H9 (cell line): ENCODE results near the gene YIPF1. TPM values are rescaled to one million over a fixed set of nuclear protein-coding genes. Genes with fewer than 3 reads are reported as not detected.
A peak's percentile ranks its signal among the peaks of the same experiment; 100 is the strongest.

ENCODE experiments used
- DNase-seq: peaks from one replicate; pipeline ENCODE4 v3.0.0-alpha.2; 2017
- H2AFZ ChIP-seq: one replicate; pipeline ENCODE4 v1.6.1; 2013; ENCODE audit warnings: mild to moderate bottlenecking, low read length, control low read depth, moderate library complexity
- H2AK5ac ChIP-seq: 2 replicates; pipeline ENCODE4 v1.6.1; 2013; ENCODE audit warnings: low read length, control low read depth, mixed read lengths; ENCODE audit not compliant: insufficient read length
- H2BK120ac ChIP-seq: one replicate; pipeline ENCODE4 v1.6.1; 2013; ENCODE audit warnings: low read depth, mild to moderate bottlenecking, low read length, control low read depth, inconsistent platforms; ENCODE audit not compliant: poor library complexity, severe bottlenecking
- H2BK12ac ChIP-seq: 2 replicates; pipeline ENCODE4 v1.6.1; 2013; ENCODE audit warnings: low read length, control low read depth, mixed read lengths, low read depth; ENCODE audit not compliant: insufficient read length
- H2BK15ac ChIP-seq: 2 replicates; pipeline ENCODE4 v1.6.1; 2013; ENCODE audit warnings: low read depth, low read length, control low read depth
- H2BK20ac ChIP-seq: one replicate; pipeline ENCODE4 v1.6.1; 2013; ENCODE audit warnings: low read depth, mild to moderate bottlenecking, low read length, control low read depth, inconsistent platforms; ENCODE audit not compliant: poor library complexity, severe bottlenecking
- H2BK5ac ChIP-seq: 2 replicates; pipeline ENCODE4 v1.6.1; 2013; ENCODE audit warnings: low read length, control low read depth, mixed read lengths; ENCODE audit not compliant: insufficient read length
- H3K14ac ChIP-seq: 2 replicates; pipeline ENCODE4 v1.6.1; 2013; ENCODE audit warnings: low read length, control low read depth; ENCODE audit not compliant: insufficient read depth
- H3K18ac ChIP-seq: 2 replicates; pipeline ENCODE4 v1.6.1; 2013; ENCODE audit warnings: low read depth, mild to moderate bottlenecking, mixed read lengths, low read length, control low read depth; ENCODE audit not compliant: insufficient read length
- H3K23ac ChIP-seq: 2 replicates; pipeline ENCODE4 v1.6.1; 2013; ENCODE audit warnings: low read length, control low read depth, mixed read lengths, low read depth; ENCODE audit not compliant: insufficient read length
- H3K23me2 ChIP-seq: 2 replicates; pipeline ENCODE4 v1.6.1; 2013; ENCODE audit warnings: low read depth, mild to moderate bottlenecking, mixed read lengths, low read length, control low read depth; ENCODE audit not compliant: insufficient read length, poor library complexity, severe bottlenecking
- H3K27ac ChIP-seq: 2 replicates; pipeline ENCODE4 v1.5.1; 2013; ENCODE audit warnings: low read length, control low read depth, mixed read lengths, low read depth; ENCODE audit not compliant: insufficient read length
- H3K27me3 ChIP-seq: 2 replicates; pipeline ENCODE4 v1.6.1; 2013; ENCODE audit warnings: low read length, control low read depth, inconsistent platforms; ENCODE audit not compliant: insufficient read depth
- H3K4ac ChIP-seq: 2 replicates; pipeline ENCODE4 v1.6.1; 2013; ENCODE audit warnings: low read depth, mild to moderate bottlenecking, control low read depth, inconsistent platforms, low read length, moderate library complexity
- H3K4me1 ChIP-seq: 2 replicates; pipeline ENCODE4 v1.6.1; 2013; ENCODE audit warnings: low read length, control low read depth, inconsistent platforms; ENCODE audit not compliant: insufficient read depth
- H3K4me2 ChIP-seq: 2 replicates; pipeline ENCODE4 v1.6.1; 2013; ENCODE audit warnings: low read length, control low read depth, mixed read lengths; ENCODE audit not compliant: insufficient read length, insufficient read depth
- H3K56ac ChIP-seq: 2 replicates; pipeline ENCODE4 v1.6.1; 2013; ENCODE audit warnings: low read depth, mild to moderate bottlenecking, mixed read lengths, low read length, control low read depth; ENCODE audit not compliant: insufficient read length
- H3K79me1 ChIP-seq: 2 replicates; pipeline ENCODE4 v1.6.1; 2013; ENCODE audit warnings: low read depth, mild to moderate bottlenecking, moderate library complexity, low read length, control low read depth, inconsistent platforms; ENCODE audit not compliant: insufficient read depth, poor library complexity, severe bottlenecking
- H3K79me2 ChIP-seq: 2 replicates; pipeline ENCODE4 v1.6.1; 2013; ENCODE audit warnings: low read length, control low read depth, inconsistent platforms; ENCODE audit not compliant: insufficient read depth
- H3K9ac ChIP-seq: 2 replicates; pipeline ENCODE4 v1.6.1; 2013; ENCODE audit warnings: low read length, control low read depth, mixed read lengths; ENCODE audit not compliant: insufficient read length; ENCODE audit errors: extremely low read depth
- H3K9me3 ChIP-seq: one replicate; pipeline ENCODE4 v1.6.1; 2013; ENCODE audit warnings: low read depth, low read length, inconsistent platforms; ENCODE audit not compliant: control insufficient read depth
- H3T11ph ChIP-seq: one replicate; pipeline ENCODE4 v1.6.1; 2013; ENCODE audit warnings: mild to moderate bottlenecking, low read length, control low read depth, inconsistent platforms
- H4K20me1 ChIP-seq: one replicate; pipeline ENCODE4 v1.6.1; 2013; ENCODE audit not compliant: control insufficient read depth, insufficient read length, insufficient read depth
- H4K5ac ChIP-seq: 2 replicates; pipeline ENCODE4 v1.6.1; 2013; ENCODE audit warnings: low read depth, mild to moderate bottlenecking, mixed read lengths, low read length, control low read depth; ENCODE audit not compliant: insufficient read length
- H4K8ac ChIP-seq: replicated peaks from 2 replicates; pipeline ENCODE4 v1.6.1; 2013; ENCODE audit warnings: low read length, control low read depth, mixed read lengths, low read depth; ENCODE audit not compliant: insufficient read length
- H4K91ac ChIP-seq: 2 replicates; pipeline ENCODE4 v1.6.1; 2013; ENCODE audit warnings: low read depth, mild to moderate bottlenecking, moderate library complexity, mixed read lengths, low read length, control low read depth; ENCODE audit not compliant: insufficient read length
- H3K27ac Mint-ChIP-seq, 3 experiments: 2 replicates in 2 of 3; 3 replicates in 1 of 3; pipeline ENCODE4 v1.8.0; 2020 to 2021; ENCODE audit warnings: mixed read lengths in 3 of 3, mild to moderate bottlenecking in 1 of 3, moderate library complexity in 1 of 3
- H3K27me3 Mint-ChIP-seq: 2 replicates; pipeline ENCODE4 v1.8.0; 2021; ENCODE audit warnings: low read depth, mild to moderate bottlenecking, moderate library complexity, mixed read lengths
- H3K36me3 Mint-ChIP-seq, 3 experiments: 2 replicates in 2 of 3; 3 replicates in 1 of 3; pipeline ENCODE4 v1.8.0; 2020 to 2021; ENCODE audit warnings: low read depth in 3 of 3, mixed read lengths in 3 of 3; ENCODE audit not compliant: insufficient read depth in 1 of 3
- H3K4me1 Mint-ChIP-seq, 2 experiments: 2 replicates each; pipeline ENCODE4 v1.8.0; 2020; ENCODE audit warnings: mixed read lengths in 2 of 2
- H3K4me3 Mint-ChIP-seq, 2 experiments: 2 replicates in 1 of 2; 3 replicates in 1 of 2; pipeline ENCODE4 v1.8.0; 2020 to 2021; ENCODE audit warnings: mild to moderate bottlenecking in 2 of 2, mixed read lengths in 2 of 2, moderate library complexity in 1 of 2
- H3K9me3 Mint-ChIP-seq, 2 experiments: 2 replicates in 1 of 2; 3 replicates in 1 of 2; pipeline ENCODE4 v1.8.0; 2020; ENCODE audit warnings: mild to moderate bottlenecking in 2 of 2, mixed read lengths in 2 of 2, moderate library complexity in 1 of 2
- CTCF ChIP-seq: fragments of 200-600 bp; sonication (generic); conservative IDR thresholded peaks from 3 replicates; pipeline ENCODE4 v1.8.0; 2021; ENCODE audit warnings: antibody characterized with exemption, mild to moderate bottlenecking
- WGBS: extraction: QIAGEN DNeasy Blood & Tissue Kit; methylation state at CpG from one replicate; pipeline ENCODE4 v1.1.7; 2013; ENCODE audit warnings: missing lambda C conversion rate, low lambda C conversion rate, mixed read lengths; ENCODE audit not compliant: insufficient read length; ENCODE audit errors: extremely low coverage; 5-methylcytosine and 5-hydroxymethylcytosine counted together
- total RNA-seq: library from RNA; stranded (reverse); gene quantifications from 2 replicates; pipeline ENCODE4 v1.2.1, GENCODE V29; 2021

Gene YIPF1
- total RNA-seq, 1 experiment from 2014 or later = 29.1 TPM

GRCh38 chr1:53826367-53826766 lies 63.2 kb downstream of the YIPF1 start:
- DNase-seq = no peak
- no CpG with 5 or more reads among the region's 2 CpGs for WGBS

More at GRCh38 chr1:53826367-53826766, 63.2 kb downstream of the YIPF1 start:
- no peak overlapping the region for H2BK20ac ChIP-seq
- H3K18ac ChIP-seq = no peak overlapping the region
- no peaks in the 10 kb centered on the region for H3K27me3 Mint-ChIP-seq
- H4K91ac ChIP-seq = no peak overlapping the region
- H3K4me3 Mint-ChIP-seq = no peak overlapping the region
- no peak overlapping the region for H3K14ac ChIP-seq
- no peak overlapping the region for H3K23ac ChIP-seq
- no peak overlapping the region for H3K4me2 ChIP-seq
- H2AFZ ChIP-seq = no peak overlapping the region
- no peak overlapping the region for H3T11ph ChIP-seq
- H3K23me2 ChIP-seq = no peaks in the 10 kb centered on the region
- H3K4me1 ChIP-seq = no peaks in the 10 kb centered on the region
- no peak overlapping the region for H2BK15ac ChIP-seq
- H3K9ac ChIP-seq = no peak overlapping the region
- no peaks in the 10 kb centered on the region for H3K27me3 ChIP-seq
- H2BK5ac ChIP-seq = no peak overlapping the region
- H4K8ac ChIP-seq = no peak overlapping the region
- no peaks in the 10 kb centered on the region for H3K79me1 ChIP-seq
- H3K9me3 Mint-ChIP-seq = no peaks in the 10 kb centered on the region
- H3K4ac ChIP-seq = no peak overlapping the region
- H2BK12ac ChIP-seq = no peak overlapping the region
- peak; percentile 47 for TF ChIP-seq CTCF
- no peak overlapping the region for H2AK5ac ChIP-seq
- no peaks in the 10 kb centered on the region for H3K4me1 Mint-ChIP-seq
- no peak overlapping the region for H3K27ac Mint-ChIP-seq
- no peaks in the 10 kb centered on the region for H4K20me1 ChIP-seq
- H2BK120ac ChIP-seq = no peak overlapping the region
- peaks cover 20 to 62% (median 55%) of the 10 kb centered on the region in 3 experiments; a peak in 6 of 7 replicates for H3K36me3 Mint-ChIP-seq
- no peaks in the 10 kb centered on the region for H3K9me3 ChIP-seq
- no peak overlapping the region for H4K5ac ChIP-seq
- H3K79me2 ChIP-seq = no peaks in the 10 kb centered on the region; the same call in 1 of the 2 replicates
- H3K56ac ChIP-seq = no peak overlapping the region
- H3K27ac ChIP-seq = no peak overlapping the region
